ENCODE measurements around the gene AVP. TPM values are rescaled to one million over a fixed set of nuclear protein-coding genes. Genes with fewer than 3 reads are reported as not detected.

AVP gene
- total and polyA plus RNA-seq, 2 of the 13 experiments (the other 11 are each of a cell fraction or from before 2014, with no cell fraction given): 0.12 TPM; not detected in 1

DNA sequence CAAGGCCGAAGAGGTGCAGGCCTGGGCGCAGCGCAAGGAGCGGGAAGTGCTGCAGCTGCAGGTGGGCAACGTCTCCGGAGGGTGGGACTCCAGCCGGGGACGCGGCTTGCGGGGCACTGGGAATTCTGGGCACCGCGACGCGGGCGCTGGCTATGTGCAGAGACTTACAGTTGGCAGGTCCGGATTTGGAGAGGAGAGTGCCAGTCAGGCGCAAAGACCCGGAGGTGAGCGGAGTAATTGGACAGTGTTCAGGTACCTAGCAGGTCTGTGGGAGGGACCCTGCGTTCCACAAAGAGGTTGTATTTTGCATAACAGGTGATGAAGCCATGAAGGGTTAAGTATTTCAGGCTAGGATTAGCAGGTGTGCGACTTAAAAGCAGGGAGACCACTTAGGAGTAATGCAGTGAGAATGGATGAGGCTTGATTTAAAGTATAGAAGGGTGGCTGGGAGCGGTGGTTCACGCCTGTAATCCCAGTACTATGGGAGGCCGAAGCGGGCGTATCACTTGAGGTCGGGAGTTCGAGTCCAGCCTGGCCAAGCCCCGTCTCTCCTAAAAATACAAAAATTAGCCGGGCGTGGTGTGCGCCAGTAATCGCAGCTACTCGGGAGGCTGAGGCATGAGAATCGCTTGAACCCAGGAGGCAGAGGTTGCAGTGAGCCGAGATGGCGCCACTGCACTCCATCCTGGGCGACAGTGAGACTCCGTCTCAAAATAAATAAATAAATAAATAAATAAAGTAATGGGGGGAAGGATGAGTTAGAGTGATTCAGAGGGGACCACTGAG is 37.7 kb downstream of the AVP start (continued):
- TF ChIP-seq, protein P1, sequence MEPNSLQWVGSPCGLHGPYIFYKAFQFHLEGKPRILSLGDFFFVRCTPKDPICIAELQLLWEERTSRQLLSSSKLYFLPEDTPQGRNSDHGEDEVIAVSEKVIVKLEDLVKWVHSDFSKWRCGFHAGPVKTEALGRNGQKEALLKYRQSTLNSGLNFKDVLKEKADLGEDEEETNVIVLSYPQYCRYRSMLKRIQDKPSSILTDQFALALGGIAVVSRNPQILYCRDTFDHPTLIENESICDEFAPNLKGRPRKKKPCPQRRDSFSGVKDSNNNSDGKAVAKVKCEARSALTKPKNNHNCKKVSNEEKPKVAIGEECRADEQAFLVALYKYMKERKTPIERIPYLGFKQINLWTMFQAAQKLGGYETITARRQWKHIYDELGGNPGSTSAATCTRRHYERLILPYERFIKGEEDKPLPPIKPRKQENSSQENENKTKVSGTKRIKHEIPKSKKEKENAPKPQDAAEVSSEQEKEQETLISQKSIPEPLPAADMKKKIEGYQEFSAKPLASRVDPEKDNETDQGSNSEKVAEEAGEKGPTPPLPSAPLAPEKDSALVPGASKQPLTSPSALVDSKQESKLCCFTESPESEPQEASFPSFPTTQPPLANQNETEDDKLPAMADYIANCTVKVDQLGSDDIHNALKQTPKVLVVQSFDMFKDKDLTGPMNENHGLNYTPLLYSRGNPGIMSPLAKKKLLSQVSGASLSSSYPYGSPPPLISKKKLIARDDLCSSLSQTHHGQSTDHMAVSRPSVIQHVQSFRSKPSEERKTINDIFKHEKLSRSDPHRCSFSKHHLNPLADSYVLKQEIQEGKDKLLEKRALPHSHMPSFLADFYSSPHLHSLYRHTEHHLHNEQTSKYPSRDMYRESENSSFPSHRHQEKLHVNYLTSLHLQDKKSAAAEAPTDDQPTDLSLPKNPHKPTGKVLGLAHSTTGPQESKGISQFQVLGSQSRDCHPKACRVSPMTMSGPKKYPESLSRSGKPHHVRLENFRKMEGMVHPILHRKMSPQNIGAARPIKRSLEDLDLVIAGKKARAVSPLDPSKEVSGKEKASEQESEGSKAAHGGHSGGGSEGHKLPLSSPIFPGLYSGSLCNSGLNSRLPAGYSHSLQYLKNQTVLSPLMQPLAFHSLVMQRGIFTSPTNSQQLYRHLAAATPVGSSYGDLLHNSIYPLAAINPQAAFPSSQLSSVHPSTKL (CRISPR knock-in tag; IDR thresholded peaks at IDR 0.05): no peak
- no peak for TF ChIP-seq AHR (CRISPR knock-in tag; IDR thresholded peaks at IDR 0.05)
- no peak for TF ChIP-seq ZFP1 (CRISPR knock-in tag; IDR thresholded peaks at IDR 0.05)
- TF ChIP-seq DPF2 (CRISPR knock-in tag; IDR thresholded peaks at IDR 0.05; ENCODE audit: borderline replicate concordance, low read depth): no peak
- no peak for TF ChIP-seq ZBTB46 (CRISPR knock-in tag; IDR thresholded peaks at IDR 0.05; ENCODE audit: borderline replicate concordance)
- no peak; the same call in 1 of the 2 replicates for TF ChIP-seq MED1 (CRISPR knock-in tag; IDR thresholded peaks at IDR 0.05)
- no peak for TF ChIP-seq ZNF33B (CRISPR knock-in tag; IDR thresholded peaks at IDR 0.05)
- TF ChIP-seq RFXAP (CRISPR knock-in tag; IDR thresholded peaks at IDR 0.05; ENCODE audit: borderline replicate concordance): 0 out of 2 replicates have a peak, but pooled peaks have one; percentile 8
- TF ChIP-seq, protein P2, sequence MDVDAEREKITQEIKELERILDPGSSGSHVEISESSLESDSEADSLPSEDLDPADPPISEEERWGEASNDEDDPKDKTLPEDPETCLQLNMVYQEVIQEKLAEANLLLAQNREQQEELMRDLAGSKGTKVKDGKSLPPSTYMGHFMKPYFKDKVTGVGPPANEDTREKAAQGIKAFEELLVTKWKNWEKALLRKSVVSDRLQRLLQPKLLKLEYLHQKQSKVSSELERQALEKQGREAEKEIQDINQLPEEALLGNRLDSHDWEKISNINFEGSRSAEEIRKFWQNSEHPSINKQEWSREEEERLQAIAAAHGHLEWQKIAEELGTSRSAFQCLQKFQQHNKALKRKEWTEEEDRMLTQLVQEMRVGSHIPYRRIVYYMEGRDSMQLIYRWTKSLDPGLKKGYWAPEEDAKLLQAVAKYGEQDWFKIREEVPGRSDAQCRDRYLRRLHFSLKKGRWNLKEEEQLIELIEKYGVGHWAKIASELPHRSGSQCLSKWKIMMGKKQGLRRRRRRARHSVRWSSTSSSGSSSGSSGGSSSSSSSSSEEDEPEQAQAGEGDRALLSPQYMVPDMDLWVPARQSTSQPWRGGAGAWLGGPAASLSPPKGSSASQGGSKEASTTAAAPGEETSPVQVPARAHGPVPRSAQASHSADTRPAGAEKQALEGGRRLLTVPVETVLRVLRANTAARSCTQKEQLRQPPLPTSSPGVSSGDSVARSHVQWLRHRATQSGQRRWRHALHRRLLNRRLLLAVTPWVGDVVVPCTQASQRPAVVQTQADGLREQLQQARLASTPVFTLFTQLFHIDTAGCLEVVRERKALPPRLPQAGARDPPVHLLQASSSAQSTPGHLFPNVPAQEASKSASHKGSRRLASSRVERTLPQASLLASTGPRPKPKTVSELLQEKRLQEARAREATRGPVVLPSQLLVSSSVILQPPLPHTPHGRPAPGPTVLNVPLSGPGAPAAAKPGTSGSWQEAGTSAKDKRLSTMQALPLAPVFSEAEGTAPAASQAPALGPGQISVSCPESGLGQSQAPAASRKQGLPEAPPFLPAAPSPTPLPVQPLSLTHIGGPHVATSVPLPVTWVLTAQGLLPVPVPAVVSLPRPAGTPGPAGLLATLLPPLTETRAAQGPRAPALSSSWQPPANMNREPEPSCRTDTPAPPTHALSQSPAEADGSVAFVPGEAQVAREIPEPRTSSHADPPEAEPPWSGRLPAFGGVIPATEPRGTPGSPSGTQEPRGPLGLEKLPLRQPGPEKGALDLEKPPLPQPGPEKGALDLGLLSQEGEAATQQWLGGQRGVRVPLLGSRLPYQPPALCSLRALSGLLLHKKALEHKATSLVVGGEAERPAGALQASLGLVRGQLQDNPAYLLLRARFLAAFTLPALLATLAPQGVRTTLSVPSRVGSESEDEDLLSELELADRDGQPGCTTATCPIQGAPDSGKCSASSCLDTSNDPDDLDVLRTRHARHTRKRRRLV (CRISPR knock-in tag; IDR thresholded peaks at IDR 0.05): no peak
- TF ChIP-seq ZNF160 (CRISPR knock-in tag; IDR thresholded peaks at IDR 0.05): 0 out of 2 replicates have a peak, but pooled peaks have one; percentile 2
- no peak for TF ChIP-seq ZNF674 (CRISPR knock-in tag; IDR thresholded peaks at IDR 0.05; ENCODE audit: low read depth)
- TF ChIP-seq ZNF24 (IDR thresholded peaks at IDR 0.05): no peak
- no peak; the same call in 1 of the 2 replicates for TF ChIP-seq ZNF737 (CRISPR knock-in tag; IDR thresholded peaks at IDR 0.05; ENCODE audit: borderline replicate concordance)
- TF ChIP-seq HNRNPK (IDR thresholded peaks at IDR 0.05; ENCODE audit: low read depth, low read length, poor library complexity, severe bottlenecking): no peak
- no peak for TF ChIP-seq GATA4 (IDR thresholded peaks at IDR 0.05; ENCODE audit: borderline replicate concordance, low read depth)
- no peak for TF ChIP-seq ZNF563 (CRISPR knock-in tag; IDR thresholded peaks at IDR 0.05)
- no peak for TF ChIP-seq DNMT1 (CRISPR knock-in tag; IDR thresholded peaks at IDR 0.05)
- 0 out of 2 replicates have a peak, but pooled peaks have one; percentile 3 for TF ChIP-seq ZNF234 (CRISPR knock-in tag; conservative IDR thresholded peaks at IDR 0.05)
- TF ChIP-seq NFKBIZ (CRISPR knock-in tag; IDR thresholded peaks at IDR 0.05): peak; percentile 19; the same call in 1 of the 2 replicates

Measured in HepG2 (cell line).